Endothelial cell of umbilical vein (primary cell): Measurements from ENCODE around the gene PCDH7. TPM values are rescaled to one million over a fixed set of nuclear protein-coding genes. Genes with fewer than 3 reads are reported as not detected.

Source experiments
- BruUV-seq: library from RNA; stranded (reverse); fragments of 400-500 nt; replicated peaks from 2 replicates; lab custom pipeline; 2021; lab: Mats Ljungman, UMichigan
- CTCF ChIA-PET: fragments of 300-600, 350-600 bp; sonication (Branson Sonifier 250); formaldehyde crosslinking; loops from one replicate; lab custom pipeline; 2021; ENCODE audit warnings: antibody characterized with exemption, inconsistent platforms; lab: Charles Lee
- POLR2A ChIA-PET: fragments of 300-600, 350-600 bp; sonication (Branson Sonifier 250); formaldehyde crosslinking; loops from one replicate; lab custom pipeline; 2021; ENCODE audit warnings: antibody characterized with exemption, inconsistent platforms; lab: Charles Lee
- DNase-seq: peaks from one replicate; pipeline ENCODE4 v3.0.0-alpha.2; 2011; ENCODE audit warnings: low read depth, low spot score
- FAIRE-seq: peaks from 2 replicates; lab custom pipeline; 2011; peaks lifted over from hg19 to GRCh38; lab: Jason Lieb, UNC
- H2AFZ ChIP-seq: 2 replicates; pipeline ENCODE4 v1.6.0; 2012; ENCODE audit warnings: low read depth, low read length, control low read depth, inconsistent platforms
- H3K27ac ChIP-seq: 2 replicates; pipeline ENCODE4 v1.5.1; 2011; ENCODE audit warnings: low read depth, mild to moderate bottlenecking, control low read depth, low read length, moderate library complexity; ENCODE audit not compliant: insufficient read depth
- H3K27me3 ChIP-seq, 2 experiments: 2 replicates each; pipeline versions ENCODE4 v1.6.0 to v1.6.1; 2011; ENCODE audit warnings: low read length in 2 of 2, mixed read lengths in 1 of 2; ENCODE audit not compliant: control insufficient read depth in 2 of 2, insufficient read depth in 2 of 2
- H3K36me3 ChIP-seq, 2 experiments: 2 replicates in 1 of 2; 3 replicates in 1 of 2; pipeline ENCODE4 v1.5.1; 2011; ENCODE audit warnings: low read length in 2 of 2, mild to moderate bottlenecking in 1 of 2, moderate library complexity in 1 of 2; ENCODE audit not compliant: control insufficient read depth in 2 of 2, insufficient read depth in 2 of 2; ENCODE audit errors: extremely low read depth in 1 of 2
- H3K4me1 ChIP-seq: 3 replicates; pipeline ENCODE4 v1.5.1; 2011; ENCODE audit warnings: mild to moderate bottlenecking, low read length; ENCODE audit not compliant: control insufficient read depth, insufficient read depth; ENCODE audit errors: extremely low read depth
- H3K4me2 ChIP-seq: 2 replicates; pipeline ENCODE4 v1.6.1; 2011; ENCODE audit warnings: low read length, control low read depth, mixed read lengths; ENCODE audit not compliant: insufficient read depth
- H3K4me3 ChIP-seq, 3 experiments: fragments of 200-600 bp in 1 of 3; sonication (generic), shearing (Covaris generic) in 1 of 3; replicated peaks in 1 of 3; 2 replicates each; pipeline ENCODE4 v1.5.1; 2011 to 2016; ENCODE audit warnings: control low read depth in 3 of 3, low read length in 3 of 3, mild to moderate bottlenecking in 2 of 3, inconsistent platforms in 1 of 3, low read depth in 1 of 3, moderate library complexity in 1 of 3; ENCODE audit not compliant: insufficient read depth in 1 of 3
- H3K79me2 ChIP-seq: 2 replicates; pipeline ENCODE4 v1.6.0; 2012; ENCODE audit warnings: low read length, inconsistent platforms; ENCODE audit not compliant: control insufficient read depth, insufficient read depth
- H3K9ac ChIP-seq: replicated peaks from 2 replicates; pipeline ENCODE3; 2011; ENCODE audit warnings: low read length, control low read depth; ENCODE audit not compliant: insufficient read depth; ENCODE audit errors: extremely low read depth
- H3K9me1 ChIP-seq: replicated peaks from 3 replicates; pipeline ENCODE4 v1.6.0; 2011; ENCODE audit warnings: mild to moderate bottlenecking, low read length; ENCODE audit not compliant: control insufficient read depth, insufficient read depth; ENCODE audit errors: extremely low read depth
- H3K9me3 ChIP-seq: replicated peaks from 2 replicates; pipeline ENCODE4 v1.5.1; 2012; ENCODE audit warnings: low read length, inconsistent platforms; ENCODE audit not compliant: control insufficient read depth, insufficient read depth
- H4K20me1 ChIP-seq: replicated peaks from 2 replicates; pipeline ENCODE3; 2011; ENCODE audit warnings: mild to moderate bottlenecking, low read length; ENCODE audit not compliant: control insufficient read depth, insufficient read depth; ENCODE audit errors: extremely low read depth
- EZH2 ChIP-seq: IDR thresholded peaks from 2 replicates; pipeline ENCODE4 v1.6.1; 2012; ENCODE audit warnings: borderline replicate concordance, low read depth, mild to moderate bottlenecking, moderate library complexity, low read length, inconsistent platforms; ENCODE audit not compliant: severe bottlenecking
- FOS ChIP-seq: IDR thresholded peaks from 2 replicates; pipeline ENCODE4 v1.6.1; 2011; ENCODE audit warnings: mild to moderate bottlenecking, low read length, moderate library complexity, borderline replicate concordance; ENCODE audit not compliant: insufficient read depth
- GATA2 ChIP-seq: IDR thresholded peaks from 2 replicates; pipeline ENCODE4 v1.7.0; 2011; ENCODE audit warnings: low read depth, mild to moderate bottlenecking, moderate library complexity, mixed read lengths, low read length; ENCODE audit not compliant: insufficient read length, insufficient read depth
- JUN ChIP-seq: IDR thresholded peaks from 2 replicates; pipeline ENCODE4 v1.6.1; 2011; ENCODE audit warnings: borderline replicate concordance, low read depth; ENCODE audit not compliant: insufficient read length, insufficient read depth
- MYC ChIP-seq: IDR thresholded peaks from one replicate; pipeline ENCODE4 v1.6.1; 2011; ENCODE audit warnings: mild to moderate bottlenecking, low read depth, low read length
- POLR2A ChIP-seq: IDR thresholded peaks from 2 replicates; pipeline ENCODE4 v1.6.1; 2012; ENCODE audit warnings: low read depth, mild to moderate bottlenecking, control low read depth, low read length
- POLR2AphosphoS5 ChIP-seq: IDR thresholded peaks from 2 replicates; pipeline ENCODE4 v1.6.1; 2012; ENCODE audit warnings: low read depth, mild to moderate bottlenecking, control low read depth, low read length, moderate library complexity; ENCODE audit not compliant: insufficient read depth
- dilution Hi-C: fragments of 300-500 bp; cut with MboI; formaldehyde crosslinking; loops from one replicate; pipeline ENCODE4 v1.15.0; 2019; ENCODE audit warnings: low sequenced_read_pairs; ENCODE audit not compliant: extremely low pct_ligation_motif_present
- intact Hi-C: fragments of 100-400 bp; cut with micrococcal nuclease; formaldehyde crosslinking; loops from one replicate; pipeline ENCODE4 v1.10.0; 2022
- polyA plus RNA-seq, 4 experiments: library from polyadenylated mRNA; depleted of rRNA in 3 of 4; stranded (reverse) in 3 of 4; unstranded in 1 of 4; fragments of >200 nt; gene quantifications; 2 replicates each; pipeline versions ENCODE4 v1.2.1 to v1.2.3, GENCODE V29; 2011 to 2012; ENCODE audit warnings: missing spikeins in 1 of 4
- total RNA-seq: library from RNA; stranded (reverse); gene quantifications from 2 replicates; pipeline ENCODE4 v1.2.3, GENCODE V29; 2021
- TF ChIP-seq, protein P1 (sequence below): IDR thresholded peaks from 2 replicates; pipeline ENCODE4 v1.6.1; 2011; ENCODE audit not compliant: insufficient read depth, insufficient read length
- TF ChIP-seq, protein P2 (sequence below), 2 donors: IDR thresholded peaks; 1 replicate in 1 of 2; 2 replicates in 1 of 2; pipeline ENCODE4 v1.5.1; 2011; ENCODE audit warnings: low read length in 2 of 2, mild to moderate bottlenecking in 2 of 2, moderate library complexity in 2 of 2, control low read depth in 1 of 2, inconsistent platforms in 1 of 2, low read depth in 1 of 2; ENCODE audit not compliant: insufficient read depth in 1 of 2; ENCODE audit errors: extremely low read depth in 1 of 2

The PCDH7 gene
- total and polyA plus RNA-seq, 2 donors (not counting 3 experiments of a cell fraction or from before 2014, with no cell fraction given): 9.5 to 16.6 TPM

DNA sequence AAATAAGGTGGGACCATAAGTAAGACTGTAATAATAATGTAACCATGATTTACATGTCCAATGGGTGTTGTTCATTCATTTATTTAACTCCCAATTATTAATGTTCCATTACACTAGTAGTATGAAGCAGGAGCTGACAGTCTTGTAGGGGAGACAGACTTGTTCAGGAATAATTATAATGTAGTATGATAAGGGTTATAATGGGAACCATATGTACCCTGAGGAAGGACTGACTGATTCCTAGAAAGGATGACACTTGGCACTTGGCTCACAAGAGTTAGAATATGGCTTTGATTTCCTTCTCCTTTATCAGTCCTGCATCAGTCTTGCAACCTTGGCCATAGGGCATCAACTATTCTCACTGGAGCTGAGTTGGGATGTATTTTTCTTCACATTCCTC, 24.2 kb downstream of the PCDH7 start:
- Histone ChIP-seq H3K36me3 (no peaks in the 10 kb centered on the region), H3K27ac (no peak overlapping the region), H2AFZ (no peak overlapping the region), H3K4me1 (no peaks in the 10 kb centered on the region), H3K9me1 (no peaks in the 10 kb centered on the region), H4K20me1 (no peaks in the 10 kb centered on the region), H3K4me3 (no peak overlapping the region), H3K4me2 (no peak overlapping the region), H3K27me3 (no peaks in the 10 kb centered on the region), H3K9ac (no peak overlapping the region), H3K79me2 (no peaks in the 10 kb centered on the region), H3K9me3 (no peaks in the 10 kb centered on the region)
- no TSS peak for BruUV-seq
- TF ChIP-seq, protein P1, sequence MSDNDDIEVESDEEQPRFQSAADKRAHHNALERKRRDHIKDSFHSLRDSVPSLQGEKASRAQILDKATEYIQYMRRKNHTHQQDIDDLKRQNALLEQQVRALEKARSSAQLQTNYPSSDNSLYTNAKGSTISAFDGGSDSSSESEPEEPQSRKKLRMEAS: no peak
- no peak for TF ChIP-seq JUN
- TF ChIP-seq MYC: no peak
- no peak for TF ChIP-seq EZH2
- TF ChIP-seq, protein P2, sequence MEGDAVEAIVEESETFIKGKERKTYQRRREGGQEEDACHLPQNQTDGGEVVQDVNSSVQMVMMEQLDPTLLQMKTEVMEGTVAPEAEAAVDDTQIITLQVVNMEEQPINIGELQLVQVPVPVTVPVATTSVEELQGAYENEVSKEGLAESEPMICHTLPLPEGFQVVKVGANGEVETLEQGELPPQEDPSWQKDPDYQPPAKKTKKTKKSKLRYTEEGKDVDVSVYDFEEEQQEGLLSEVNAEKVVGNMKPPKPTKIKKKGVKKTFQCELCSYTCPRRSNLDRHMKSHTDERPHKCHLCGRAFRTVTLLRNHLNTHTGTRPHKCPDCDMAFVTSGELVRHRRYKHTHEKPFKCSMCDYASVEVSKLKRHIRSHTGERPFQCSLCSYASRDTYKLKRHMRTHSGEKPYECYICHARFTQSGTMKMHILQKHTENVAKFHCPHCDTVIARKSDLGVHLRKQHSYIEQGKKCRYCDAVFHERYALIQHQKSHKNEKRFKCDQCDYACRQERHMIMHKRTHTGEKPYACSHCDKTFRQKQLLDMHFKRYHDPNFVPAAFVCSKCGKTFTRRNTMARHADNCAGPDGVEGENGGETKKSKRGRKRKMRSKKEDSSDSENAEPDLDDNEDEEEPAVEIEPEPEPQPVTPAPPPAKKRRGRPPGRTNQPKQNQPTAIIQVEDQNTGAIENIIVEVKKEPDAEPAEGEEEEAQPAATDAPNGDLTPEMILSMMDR (IDR thresholded peaks at IDR 0.05; ENCODE audit: extremely low read depth in 1 of 2, insufficient read depth in 1 of 2, low read depth in 1 of 2, low read length in 2 of 2): no peak
- no peak for TF ChIP-seq POLR2AphosphoS5
- no peak for TF ChIP-seq POLR2A
- TF ChIP-seq FOS: no peak
- TF ChIP-seq GATA2: no peak
- DNase-seq: no peak
- FAIRE-seq: peak; percentile 43
- intact Hi-C loops (loop anchor here (1.0 kb wide), 1 partner anchor 16 kb away; no protein-coding TSS in a partner anchor), dilution Hi-C loops (no loop called here)
- ChIA-PET POLR2A (no interaction called here), CTCF (interaction anchor here (1.0 kb wide), 1 partner anchor 13 kb away, joined by 3 read pairs; no protein-coding TSS in a partner anchor)
